RWPE2 (cell line): ENCODE measurements around the gene MSI2.

ENCODE experiments used
- ATAC-seq: fragments of 200-7000 bp; cut with Tn5 transposase; 3 replicates; pipeline ENCODE4 v1.9.1; 2021; ENCODE audit warnings: low read depth
- DNase-seq: peaks from one replicate; pipeline ENCODE4 v3.0.0-alpha.2; 2020; ENCODE audit warnings: low spot score
- H3K27ac ChIP-seq: fragments of 450-650 bp; 2 replicates; pipeline ENCODE4 v1.5.1; 2017; ENCODE audit warnings: mild to moderate bottlenecking; ENCODE audit not compliant: poor library complexity, severe bottlenecking
- H3K27me3 ChIP-seq: fragments of 250-450 bp; sonication (Bioruptor Pico); 2 replicates; pipeline ENCODE4 v1.5.1; 2021; ENCODE audit warnings: mild to moderate bottlenecking, moderate library complexity; ENCODE audit not compliant: insufficient read depth, poor library complexity, severe bottlenecking
- H3K36me3 ChIP-seq: fragments of 250-450 bp; sonication (Bioruptor Pico); 2 replicates; pipeline ENCODE4 v1.5.1; 2020; ENCODE audit warnings: low read depth, mild to moderate bottlenecking, moderate library complexity
- H3K4me1 ChIP-seq: fragments of 250-450 bp; sonication (Bioruptor Pico); 2 replicates; pipeline ENCODE4 v1.5.1; 2021; ENCODE audit warnings: mild to moderate bottlenecking, moderate library complexity; ENCODE audit not compliant: insufficient read depth, poor library complexity, severe bottlenecking
- H3K4me3 ChIP-seq: fragments of 250-450 bp; sonication (Bioruptor Pico); 2 replicates; pipeline ENCODE4 v1.5.1; 2021; ENCODE audit warnings: mild to moderate bottlenecking, moderate library complexity; ENCODE audit not compliant: severe bottlenecking
- H3K9me3 ChIP-seq: fragments of 250-450 bp; sonication (Bioruptor Pico); 2 replicates; pipeline ENCODE4 v1.5.1; 2021; ENCODE audit warnings: mild to moderate bottlenecking, moderate library complexity; ENCODE audit not compliant: severe bottlenecking
- CTCF ChIP-seq: fragments of 450-650 bp; IDR thresholded peaks from one replicate; pipeline ENCODE4 v1.5.1; 2017; ENCODE audit warnings: mild to moderate bottlenecking, moderate library complexity; ENCODE audit not compliant: poor library complexity, severe bottlenecking

Gene MSI2

GRCh38 chr17:57290981-57291380 is 34.7 kb downstream of the MSI2 start:
- H3K36me3 ChIP-seq = peaks cover 9% of the 10 kb centered on the region
- no peak overlapping the region for H3K27ac ChIP-seq
- ATAC-seq = no peak
- TF ChIP-seq CTCF = no peak
- H3K4me3 ChIP-seq = no peak overlapping the region
- H3K27me3 ChIP-seq = no peaks in the 10 kb centered on the region
- H3K4me1 ChIP-seq = peaks cover 34% of the 10 kb centered on the region
- no peaks in the 10 kb centered on the region for H3K9me3 ChIP-seq
- DNase-seq = no peak

- peak overlapping the region; percentile 92 for H3K27ac ChIP-seq
- no peak for TF ChIP-seq CTCF
- no peak overlapping the region for H3K4me3 ChIP-seq
- no peaks in the 10 kb centered on the region for H3K9me3 ChIP-seq
- DNase-seq (no peak), ATAC-seq (no peak)
- no peaks in the 10 kb centered on the region for H3K27me3 ChIP-seq
- peaks cover 2% of the 10 kb centered on the region for H3K36me3 ChIP-seq
- H3K4me1 ChIP-seq = peaks cover 40% of the 10 kb centered on the region
Observed at GRCh38 chr17:57292091-57292490, 35.8 kb downstream of the MSI2 start.

GRCh38 chr17:57293077-57293476 is 36.8 kb downstream of the MSI2 start:
- Histone ChIP-seq H3K4me3 (no peak overlapping the region), H3K9me3 (peaks cover 1% of the 10 kb centered on the region), H3K27ac (peak overlapping the region; percentile 92), H3K4me1 (peaks cover 40% of the 10 kb centered on the region), H3K27me3 (no peaks in the 10 kb centered on the region), H3K36me3 (peaks cover 12% of the 10 kb centered on the region)
- DNase-seq (peak; percentile 97), ATAC-seq (peak; percentile 98)
- TF ChIP-seq CTCF = no peak

GRCh38 chr17:57294101-57294500 is 37.8 kb downstream of the MSI2 start:
- no peak for DNase-seq
- H3K27ac ChIP-seq = peak overlapping the region; percentile 92

More at GRCh38 chr17:57294101-57294500, 37.8 kb downstream of the MSI2 start:
- Histone ChIP-seq H3K4me1 (peaks cover 40% of the 10 kb centered on the region), H3K9me3 (peaks cover 9% of the 10 kb centered on the region), H3K27me3 (no peaks in the 10 kb centered on the region), H3K4me3 (no peak overlapping the region), H3K36me3 (peaks cover 22% of the 10 kb centered on the region)
- TF ChIP-seq CTCF = no peak
- ATAC-seq = no peak
